ENCODE data around the gene CDC42SE1. TPM values are rescaled to one million over a fixed set of nuclear protein-coding genes. Genes with fewer than 3 reads are reported as not detected.
A peak's percentile ranks its signal among the peaks of the same experiment; 100 is the strongest.

The CDC42SE1 gene
- total RNA-seq, 1 experiment from 2014 or later, result 62.8 TPM

DNA sequence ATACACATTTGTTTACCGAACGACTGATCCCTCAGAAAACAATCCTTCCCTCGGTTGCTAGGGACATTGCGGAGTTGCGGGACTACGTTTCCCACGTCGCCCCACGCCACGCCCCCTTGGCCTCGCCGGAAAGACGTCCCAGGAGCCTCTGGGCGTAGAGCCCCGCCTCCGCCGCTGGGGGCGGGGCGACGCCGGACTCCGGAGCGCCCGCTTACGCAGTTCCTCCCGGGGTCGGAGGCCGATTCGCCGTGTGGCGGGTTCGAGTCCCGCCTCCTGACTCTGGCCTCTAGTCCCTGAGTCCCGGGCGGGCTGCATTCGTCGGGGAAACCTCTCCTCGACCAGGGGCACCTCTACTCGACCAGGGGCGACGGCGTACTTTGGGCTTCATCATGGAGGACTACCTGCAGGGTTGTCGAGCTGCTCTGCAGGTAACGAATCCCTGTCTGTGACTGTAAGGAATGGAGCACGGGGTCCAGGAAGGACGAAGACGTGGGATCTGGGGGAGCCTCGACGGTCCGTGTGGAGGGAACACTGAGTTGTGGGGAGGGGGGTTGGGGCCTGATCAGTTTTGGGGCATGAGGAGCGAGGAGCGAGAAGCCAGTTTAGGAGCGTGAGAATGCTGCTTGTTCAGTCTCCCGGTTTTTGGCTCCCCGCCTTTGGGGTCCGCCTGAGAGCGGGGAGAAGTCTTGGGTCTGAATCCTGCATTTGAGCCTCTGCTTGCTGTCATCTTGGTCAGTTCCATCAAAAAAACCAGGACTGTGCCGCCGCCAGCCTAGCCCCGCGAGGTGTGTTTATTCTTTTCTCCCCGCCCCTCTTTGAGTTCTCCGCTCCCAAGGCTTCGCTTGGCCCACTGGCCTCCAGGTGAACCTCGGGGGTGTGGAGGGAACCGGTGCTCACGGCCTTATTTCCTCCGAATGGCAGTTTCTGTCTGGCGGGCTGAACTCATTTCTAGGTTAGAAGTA, 50.9 kb downstream of the CDC42SE1 start, which contains the start of gene PRUNE1:
Gene PRUNE1 (plus strand): TSS at position 206 of the 962 bp plus-strand sequence. CDS start 184 bp downstream, at position 390.
- H3K4me3 ChIP-seq, result peak within 1 kb of the TSS; percentile 89
- BruUV-seq (replicated peaks), result no TSS peak
- no peaks in the 10 kb centered on the region for H3K27me3 ChIP-seq (ENCODE audit: insufficient read depth, low read depth)
- peak within 1 kb of the TSS; percentile 97 for H3K4me2 ChIP-seq
- intact Hi-C loops (cut with micrococcal nuclease; ENCODE audit: unreplicated experiment), result loop anchor here (1.0 to 5.0 kb wide), 4 partner anchors 39 to 751 kb away; partner anchors contain the start of genes C1orf56, CA14, LYSMD1 and SCNM1
- peaks cover 24% of the 10 kb centered on the region for H3K79me2 ChIP-seq (ENCODE audit: low read depth)
- H2AFZ ChIP-seq, result peak within 1 kb of the TSS; percentile 94
- no peaks in the 10 kb centered on the region for H4K20me1 ChIP-seq (ENCODE audit: insufficient read depth)
- no peaks in the 10 kb centered on the region for H3K36me3 ChIP-seq (ENCODE audit: low read depth)
- no peak for TF ChIP-seq EZH2 (IDR thresholded peaks at IDR 0.05; ENCODE audit: low read depth)
- TF ChIP-seq, protein P1, sequence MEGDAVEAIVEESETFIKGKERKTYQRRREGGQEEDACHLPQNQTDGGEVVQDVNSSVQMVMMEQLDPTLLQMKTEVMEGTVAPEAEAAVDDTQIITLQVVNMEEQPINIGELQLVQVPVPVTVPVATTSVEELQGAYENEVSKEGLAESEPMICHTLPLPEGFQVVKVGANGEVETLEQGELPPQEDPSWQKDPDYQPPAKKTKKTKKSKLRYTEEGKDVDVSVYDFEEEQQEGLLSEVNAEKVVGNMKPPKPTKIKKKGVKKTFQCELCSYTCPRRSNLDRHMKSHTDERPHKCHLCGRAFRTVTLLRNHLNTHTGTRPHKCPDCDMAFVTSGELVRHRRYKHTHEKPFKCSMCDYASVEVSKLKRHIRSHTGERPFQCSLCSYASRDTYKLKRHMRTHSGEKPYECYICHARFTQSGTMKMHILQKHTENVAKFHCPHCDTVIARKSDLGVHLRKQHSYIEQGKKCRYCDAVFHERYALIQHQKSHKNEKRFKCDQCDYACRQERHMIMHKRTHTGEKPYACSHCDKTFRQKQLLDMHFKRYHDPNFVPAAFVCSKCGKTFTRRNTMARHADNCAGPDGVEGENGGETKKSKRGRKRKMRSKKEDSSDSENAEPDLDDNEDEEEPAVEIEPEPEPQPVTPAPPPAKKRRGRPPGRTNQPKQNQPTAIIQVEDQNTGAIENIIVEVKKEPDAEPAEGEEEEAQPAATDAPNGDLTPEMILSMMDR (conservative IDR thresholded peaks at IDR 0.05), result no peak
- POLR2A ChIA-PET (ENCODE audit: unreplicated experiment), result interaction anchor here (0.7 kb wide), 1 partner anchor 313 kb away, joined by 16 read pairs; no protein-coding TSS in a partner anchor
- no peaks in the 10 kb centered on the region for H3K9me3 ChIP-seq (ENCODE audit: insufficient read depth, low read depth)
- H3F3A ChIP-seq (ENCODE audit: insufficient read depth, low read depth), result peaks cover 28% of the 10 kb centered on the region
- H3K27ac ChIP-seq, result peak within 1 kb of the TSS; percentile 68
- H3K9me2 ChIP-seq (ENCODE audit: insufficient read depth), result no peaks in the 10 kb centered on the region
- peak; percentile 95 for DNase-seq
- CTCF ChIA-PET, result no interaction called here
- peaks cover 50% of the 10 kb centered on the region for H3K4me1 ChIP-seq (replicated peaks; ENCODE audit: insufficient read depth)

DNA sequence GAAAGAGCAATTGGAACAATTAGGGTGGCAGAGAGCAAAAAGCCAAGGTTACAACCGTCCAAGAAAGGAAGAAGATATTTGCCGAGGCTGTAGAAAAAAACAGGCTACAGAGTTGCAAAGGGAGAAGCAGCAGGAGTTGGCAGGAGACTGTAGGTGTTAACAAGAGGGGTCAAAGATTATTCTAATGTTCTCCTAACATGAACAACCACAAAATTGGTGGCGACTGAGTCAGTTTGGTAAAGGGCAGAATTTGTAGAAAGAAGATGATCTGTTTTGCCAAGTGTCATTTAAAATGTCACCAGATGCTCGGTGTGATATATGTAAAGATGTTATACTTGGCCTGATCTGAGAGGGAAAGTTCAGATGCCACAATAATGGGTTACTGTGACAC, 51.6 kb downstream of the CDC42SE1 start:
- ChIA-PET POLR2A (ENCODE audit: unreplicated experiment) (no interaction called here), CTCF (no interaction called here)
- H3K9me3 ChIP-seq (ENCODE audit: insufficient read depth, low read depth), result no peaks in the 10 kb centered on the region
- peak overlapping the region; percentile 50; the same call in 1 of the 2 replicates for H2AFZ ChIP-seq
- intact Hi-C loops (cut with micrococcal nuclease; ENCODE audit: unreplicated experiment), result loop anchor here (1.0 to 5.0 kb wide), 5 partner anchors 39 to 751 kb away; partner anchors contain the start of genes C1orf56, CA14, LYSMD1 and SCNM1
- peaks cover 24% of the 10 kb centered on the region for H3K79me2 ChIP-seq (ENCODE audit: low read depth)
- H3K36me3 ChIP-seq (ENCODE audit: low read depth), result no peaks in the 10 kb centered on the region
- no peaks in the 10 kb centered on the region for H4K20me1 ChIP-seq (ENCODE audit: insufficient read depth)
- H3K4me3 ChIP-seq, result peak overlapping the region; percentile 37; the same call in 1 of the 2 replicates
- no peaks in the 10 kb centered on the region for H3K9me2 ChIP-seq (ENCODE audit: insufficient read depth)
- no peaks in the 10 kb centered on the region for H3K27me3 ChIP-seq (ENCODE audit: insufficient read depth, low read depth)
- no TSS peak for BruUV-seq (replicated peaks)
- H3K4me2 ChIP-seq, result peak overlapping the region; percentile 86
- H3K27ac ChIP-seq, result peak overlapping the region; percentile 68
- no peak for TF ChIP-seq EZH2 (IDR thresholded peaks at IDR 0.05; ENCODE audit: low read depth)
- TF ChIP-seq, protein P1 (conservative IDR thresholded peaks at IDR 0.05), result no peak
- H3K4me1 ChIP-seq (replicated peaks; ENCODE audit: insufficient read depth), result peaks cover 56% of the 10 kb centered on the region
- no peak for DNase-seq
- H3F3A ChIP-seq (ENCODE audit: insufficient read depth, low read depth), result peaks cover 28% of the 10 kb centered on the region

DNA sequence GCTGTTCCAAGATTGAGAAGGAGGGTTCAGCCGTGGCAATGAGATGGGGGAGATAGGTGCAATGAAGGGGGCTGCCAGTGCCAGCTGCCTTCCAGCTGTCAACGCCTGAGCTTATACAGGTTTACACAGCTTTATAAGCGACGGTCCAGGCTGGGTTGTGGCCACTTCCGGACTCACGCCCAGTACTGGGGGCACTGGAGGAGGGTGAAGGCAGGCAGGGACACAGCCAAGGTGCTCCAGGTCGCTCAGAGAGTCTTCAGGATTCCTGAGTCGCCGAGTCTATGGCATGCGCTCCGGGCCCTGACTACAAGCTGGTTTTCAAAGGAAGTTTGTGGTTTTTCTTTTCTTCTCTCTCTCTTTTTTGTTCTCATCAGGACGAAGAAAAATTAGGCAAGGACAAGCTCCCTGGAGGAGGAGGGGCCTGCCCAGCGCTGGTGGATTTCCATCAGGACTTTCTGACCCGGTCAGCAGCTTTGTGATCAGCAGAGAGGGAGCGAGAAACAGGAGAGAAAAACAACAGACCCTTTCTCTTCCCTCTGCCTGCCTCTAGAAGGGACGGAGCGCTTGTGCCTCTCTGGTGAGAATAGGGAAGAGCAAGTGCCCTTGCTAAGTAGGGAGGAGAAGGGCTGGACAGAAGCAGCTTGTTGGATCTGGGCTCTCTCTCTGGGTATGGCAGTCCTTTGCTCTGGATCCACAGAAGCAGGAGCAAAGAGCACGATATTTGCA, 52.9 kb downstream of the CDC42SE1 start, which contains the start of gene MINDY1:
Gene MINDY1 (minus strand): TSS at position 576 of the 726 bp plus-strand sequence. CDS start 4,285 bp downstream, outside the sequence.
- Histone ChIP-seq H3K9me3 (ENCODE audit: insufficient read depth, low read depth) (no peaks in the 10 kb centered on the region), H3K4me1 (replicated peaks; ENCODE audit: insufficient read depth) (peaks cover 56% of the 10 kb centered on the region), H3K27ac (peak within 1 kb of the TSS; percentile 68), H3K79me2 (ENCODE audit: low read depth) (peaks cover 24% of the 10 kb centered on the region), H3K4me3 (peak within 1 kb of the TSS; percentile 56; the same call in 1 of the 2 replicates), H3K27me3 (ENCODE audit: insufficient read depth, low read depth) (no peaks in the 10 kb centered on the region), H3F3A (ENCODE audit: insufficient read depth, low read depth) (peaks cover 28% of the 10 kb centered on the region), H3K36me3 (ENCODE audit: low read depth) (no peaks in the 10 kb centered on the region), H3K4me2 (peak within 1 kb of the TSS; percentile 86), H2AFZ (peak within 1 kb of the TSS; percentile 81), H4K20me1 (ENCODE audit: insufficient read depth) (no peaks in the 10 kb centered on the region), H3K9me2 (ENCODE audit: insufficient read depth) (no peaks in the 10 kb centered on the region)
- POLR2A ChIA-PET (ENCODE audit: unreplicated experiment), result interaction anchor here (0.5 to 1.5 kb wide), 10 partner anchors 25 to 796 kb away, joined by 3 to 14 read pairs (median 4); partner anchors contain the start of genes ANXA9, BNIPL and GOLPH3L
- CTCF ChIA-PET, result interaction anchor here (0.5 to 2.1 kb wide), 4 partner anchors 9 to 26 kb away, joined by 3 to 11 read pairs (median 6); partner anchors contain the start of gene ANXA9
- intact Hi-C loops (cut with micrococcal nuclease; ENCODE audit: unreplicated experiment), result loop anchor here (1.0 to 5.0 kb wide), 4 partner anchors 52 to 749 kb away; partner anchors contain the start of genes CA14, LYSMD1 and SCNM1
- BruUV-seq (replicated peaks), result TSS peak; percentile 38
- no peak for TF ChIP-seq EZH2 (IDR thresholded peaks at IDR 0.05; ENCODE audit: low read depth)
- TF ChIP-seq, protein P1 (conservative IDR thresholded peaks at IDR 0.05), result peak; percentile 68
- DNase-seq, result peak; percentile 64 to 72

Data from PC-9 (cell line).